Frontal cortex (tissue), 4 donors: Measurements from ENCODE around the gene CCDC28A. TPM values are rescaled to one million over a fixed set of nuclear protein-coding genes. Genes with fewer than 3 reads are reported as not detected.

ENCODE experiments used
- DNase-seq, 2 donors: peaks; one replicate each; pipeline ENCODE4 v3.0.0; 2012; ENCODE audit warnings: low spot score in 2 of 2
- FAIRE-seq: peaks from 2 replicates; lab custom pipeline; 2012; peaks lifted over from hg19 to GRCh38; lab: Jason Lieb, UNC
- total RNA-seq: library from RNA; depleted of rRNA; stranded (reverse); fragments of >200 nt; gene quantifications from one replicate; pipeline ENCODE4 v1.2.3, GENCODE V29; 2014
- donor health status: control.
- donor health status: control.
- donor health status: control.

The CCDC28A gene
- total RNA-seq, 1 donor from 2014 or later: 8.6 TPM

DNA sequence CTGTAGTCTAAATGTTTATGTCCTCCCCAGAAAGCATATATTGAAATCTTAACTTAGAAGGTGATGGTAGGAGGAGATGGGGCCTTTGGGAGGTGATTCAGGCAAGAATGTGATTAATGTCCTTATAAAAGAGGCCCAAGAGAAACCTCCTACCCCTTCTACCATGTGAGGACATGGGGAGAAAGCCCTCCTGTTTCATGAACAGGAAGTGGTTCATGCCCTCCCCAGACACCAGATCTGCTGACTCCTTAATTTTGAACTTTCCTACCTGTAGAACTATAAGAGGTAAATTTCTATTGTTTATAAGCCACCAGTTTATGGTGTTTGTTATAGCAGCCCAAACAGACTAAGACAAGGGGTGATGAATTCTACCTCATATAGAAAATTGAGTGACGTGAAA lies 13.6 kb downstream of the CCDC28A start:
- DNase-seq (no peak), FAIRE-seq (no peak)

DNA sequence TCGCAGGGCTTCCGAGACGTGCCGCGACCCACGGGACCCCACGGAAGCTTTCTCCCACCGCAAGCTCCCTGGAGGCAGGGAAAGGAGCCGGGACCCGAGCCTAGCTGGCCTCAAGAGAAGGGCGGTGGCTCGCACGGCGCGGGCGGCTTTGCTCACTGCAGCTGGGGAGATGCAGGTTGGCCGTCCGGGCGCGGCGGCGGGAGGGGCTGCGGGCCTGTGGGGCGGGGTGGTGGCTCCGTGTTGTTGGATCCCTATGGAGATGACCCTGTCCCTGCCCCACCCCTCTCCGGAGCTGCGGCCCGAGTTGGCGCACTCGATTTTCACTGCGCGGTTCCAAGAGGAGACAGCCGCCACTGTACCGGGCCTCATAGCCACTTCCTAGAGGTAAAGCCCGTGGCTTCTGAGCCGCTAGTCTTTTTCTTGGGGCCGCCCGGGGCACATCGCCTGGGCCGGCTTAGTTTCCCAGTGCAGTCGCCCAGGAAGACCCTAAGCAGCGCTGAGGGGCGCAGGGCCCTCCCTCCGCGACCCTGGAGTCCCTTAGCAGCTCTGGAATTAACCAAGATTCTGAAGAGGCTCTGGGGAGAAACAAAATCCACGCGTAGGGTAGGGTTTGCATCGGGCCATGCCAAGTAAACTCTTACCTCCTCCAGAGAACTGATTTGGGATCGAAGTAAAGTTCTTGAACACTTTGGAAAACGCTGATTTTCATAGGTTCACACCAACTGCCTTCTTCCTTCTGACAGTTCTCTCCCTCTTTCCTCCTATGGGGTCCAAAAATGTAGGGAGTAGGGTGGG lies 22.4 kb downstream of the CCDC28A start, which contains the start of gene ECT2L:
TSS of gene ECT2L (plus strand) at position 279 of the 795 bp plus-strand sequence. CDS start 17,188 bp downstream, outside the sequence.
- FAIRE-seq (no peak), DNase-seq (no peak)

DNA sequence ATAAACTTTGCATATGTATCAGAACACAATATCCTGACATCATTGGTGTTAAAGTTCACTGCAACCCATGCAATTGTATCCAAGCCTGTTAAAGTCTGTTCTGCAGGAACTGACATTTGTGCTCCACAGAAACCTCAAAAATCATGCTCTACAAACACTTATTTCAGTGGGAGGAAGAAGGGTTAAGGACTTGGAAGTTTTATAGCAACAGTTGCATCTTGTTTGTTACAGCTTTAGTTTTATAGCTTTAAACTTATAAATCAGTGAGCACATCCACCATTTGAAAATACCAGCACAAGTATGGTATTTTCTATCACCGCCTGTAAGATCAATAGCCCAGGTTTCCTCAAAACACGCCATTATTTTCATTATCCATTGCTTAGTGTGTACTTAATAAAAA lies 23.2 kb downstream of the CCDC28A start:
- DNase-seq (no peak), FAIRE-seq (no peak)

DNA sequence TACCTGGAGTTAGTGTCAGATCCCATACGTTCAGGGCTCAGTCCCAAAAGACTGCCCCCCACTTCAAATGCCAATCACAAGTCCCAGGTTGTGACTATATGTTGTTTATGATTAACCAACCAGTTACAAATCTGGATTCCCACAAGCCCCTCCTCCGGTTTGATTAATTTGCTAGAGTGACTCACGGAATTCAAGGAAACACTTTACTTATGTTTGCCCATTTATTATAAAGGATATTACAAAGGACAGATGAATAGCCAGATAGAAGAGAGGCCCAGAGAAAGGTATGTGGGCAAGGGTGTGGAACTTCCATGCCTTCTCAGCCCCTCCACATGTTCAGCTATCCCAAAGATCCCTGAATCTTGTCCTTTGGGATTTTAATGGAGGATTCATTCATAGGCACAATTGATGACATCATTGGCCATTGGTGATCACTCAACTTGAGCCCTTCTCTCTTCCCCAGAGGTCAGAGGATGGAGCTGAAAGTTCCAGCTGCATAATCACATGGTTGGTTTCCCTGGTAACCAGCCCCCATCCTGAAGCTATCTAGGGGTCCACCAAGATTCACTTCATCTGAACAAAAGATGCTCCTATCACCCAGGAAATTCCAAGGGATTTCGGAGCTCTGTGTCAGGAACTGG lies 24.4 kb downstream of the CCDC28A start:
- DNase-seq: no peak
- FAIRE-seq: no peak

DNA sequence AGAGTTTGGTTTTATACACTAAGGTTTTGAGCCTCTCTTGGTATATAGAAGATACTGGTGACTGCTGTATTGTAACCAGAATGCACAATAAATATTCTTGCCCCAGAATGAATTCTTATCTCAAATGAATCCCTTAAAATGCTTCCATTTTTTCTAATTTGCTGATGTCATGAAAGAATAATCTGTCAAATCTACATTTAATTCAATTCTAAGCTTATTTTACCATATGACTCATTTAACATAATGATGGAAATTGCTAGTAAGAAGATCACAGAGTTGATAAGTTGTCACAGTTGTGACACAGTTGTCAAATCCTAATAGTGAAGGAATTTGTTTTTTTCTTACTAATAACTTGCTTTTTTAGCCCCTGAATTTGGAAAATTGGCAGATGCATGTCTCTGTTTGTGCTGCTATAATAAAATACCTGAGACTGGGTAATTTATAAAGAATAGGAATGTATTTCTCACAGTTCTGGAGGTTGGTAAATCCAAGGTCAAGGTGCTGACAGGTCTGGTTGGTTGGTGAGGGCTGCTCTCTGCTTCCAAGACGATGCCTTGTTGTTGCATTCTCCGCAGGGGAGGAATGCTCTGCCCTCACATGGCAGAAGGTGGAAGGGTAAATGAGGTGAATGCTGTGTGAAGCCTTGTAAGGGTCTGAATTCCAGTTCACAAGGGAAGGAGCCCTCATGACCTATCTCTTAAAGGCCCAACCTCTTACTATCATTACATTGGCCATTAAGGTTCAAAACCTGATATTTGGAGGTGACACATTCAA lies 27.0 kb downstream of the CCDC28A start:
- FAIRE-seq: no peak
- no peak for DNase-seq

DNA sequence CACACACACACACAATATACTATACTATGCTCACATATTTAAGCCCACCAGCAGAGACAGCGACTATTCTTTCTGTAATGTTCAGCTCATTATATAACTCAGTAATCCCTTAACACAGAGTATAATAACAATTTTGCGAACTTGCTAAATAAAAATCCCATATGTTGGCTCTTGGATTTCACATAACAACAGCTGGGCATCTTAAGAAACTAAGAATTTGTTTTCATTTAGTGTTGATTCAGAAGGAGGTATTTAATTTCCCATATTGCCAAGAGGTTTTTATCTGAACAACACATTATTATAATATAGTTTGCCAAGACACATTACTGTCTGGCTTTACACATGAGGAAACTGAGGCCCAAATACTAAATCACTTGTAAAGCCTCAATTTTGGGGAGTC lies 29.8 kb downstream of the CCDC28A start:
- DNase-seq: no peak
- no peak for FAIRE-seq

DNA sequence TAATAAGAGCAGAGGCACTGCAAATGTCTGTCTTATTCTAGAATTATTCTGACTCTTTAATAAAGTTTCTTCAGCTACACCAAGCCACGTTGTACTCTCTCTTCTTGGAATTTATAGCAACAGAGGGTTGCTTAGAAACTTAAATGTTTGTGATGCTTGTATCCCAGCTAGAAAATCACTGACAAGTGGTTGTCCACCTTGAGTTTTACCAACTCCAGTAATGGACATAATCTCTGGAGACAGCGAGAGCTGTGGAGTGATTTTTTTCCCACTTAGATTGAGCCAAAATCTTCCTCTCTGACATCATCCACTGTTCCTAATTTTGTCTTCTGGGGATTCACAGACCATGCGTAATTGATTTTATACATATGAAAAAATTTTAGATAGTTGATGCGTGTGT lies 30.3 kb downstream of the CCDC28A start:
- DNase-seq: no peak
- no peak for FAIRE-seq

DNA sequence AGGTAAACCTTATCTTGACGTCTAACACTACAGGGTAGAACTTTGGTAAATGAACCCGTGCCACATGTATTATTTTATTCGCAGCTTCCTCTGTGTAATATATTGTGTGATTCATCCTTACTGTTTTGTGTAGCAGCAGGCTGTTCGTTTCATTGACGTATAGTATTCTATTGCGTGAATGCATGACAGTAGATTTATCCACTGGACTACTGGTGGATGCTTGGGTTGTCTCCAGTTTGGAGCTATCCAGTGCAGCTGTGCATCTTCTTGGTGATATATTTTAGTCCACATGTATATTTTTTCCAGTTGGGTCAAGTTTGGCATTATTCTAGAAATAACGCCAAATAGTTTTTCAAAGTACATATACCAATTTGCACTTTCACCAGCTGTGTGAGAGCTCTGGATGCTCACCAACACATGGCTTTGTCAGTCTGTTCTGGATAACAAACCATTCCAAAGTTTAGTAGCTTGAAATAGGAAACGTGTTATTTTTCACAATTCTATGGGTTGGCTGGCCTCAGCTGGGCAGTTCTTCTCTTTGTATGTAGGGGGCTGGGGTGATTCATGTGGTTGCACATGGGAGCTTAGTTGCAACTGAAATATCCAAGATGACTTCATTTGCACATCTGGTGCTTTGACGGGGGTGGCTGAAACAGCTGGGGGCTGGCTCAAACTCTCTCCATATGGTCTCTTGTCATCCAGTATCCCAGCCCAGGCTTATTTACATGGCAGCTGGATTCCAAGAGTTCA lies 31.6 kb downstream of the CCDC28A start:
- no peak for DNase-seq
- no peak for FAIRE-seq

DNA sequence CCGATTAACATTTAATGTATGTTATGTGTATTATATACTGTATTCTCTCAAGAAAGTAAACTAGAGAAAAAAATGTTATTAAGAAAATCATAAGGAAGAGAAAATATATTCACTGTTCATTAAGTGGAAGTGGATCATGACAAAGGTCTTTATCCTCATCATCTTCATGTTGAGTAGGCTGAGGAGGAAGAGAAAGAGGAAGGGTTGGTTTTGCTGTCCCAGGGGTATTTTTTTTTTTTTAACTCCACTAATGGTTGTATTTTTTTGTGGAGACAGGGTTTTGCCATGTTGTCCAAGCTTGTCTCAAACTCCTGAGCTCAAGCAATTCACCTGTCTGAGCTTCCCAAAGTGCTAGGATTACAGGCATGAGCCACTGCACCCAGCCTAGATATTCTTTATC lies 33.3 kb downstream of the CCDC28A start:
- DNase-seq (no peak), FAIRE-seq (no peak)

DNA sequence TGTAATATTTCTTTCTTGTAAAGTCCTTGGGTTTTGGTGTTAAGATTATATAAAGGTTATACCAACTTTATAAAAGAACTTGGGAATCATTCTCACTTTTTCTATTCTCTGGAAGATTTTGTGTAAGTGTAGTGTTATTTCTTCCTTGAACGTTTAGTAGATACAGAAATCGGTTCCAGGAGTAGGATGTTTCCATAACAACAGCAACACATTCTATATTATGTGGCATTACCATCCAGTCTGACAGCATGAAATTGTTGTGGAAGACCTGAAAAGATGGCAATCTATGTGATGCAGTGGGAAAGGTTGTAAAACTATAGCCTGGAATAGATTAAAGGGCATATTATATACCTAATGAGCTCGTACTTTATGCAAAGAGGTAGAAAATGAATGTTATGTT lies 36.1 kb downstream of the CCDC28A start:
- FAIRE-seq (no peak), DNase-seq (no peak)

DNA sequence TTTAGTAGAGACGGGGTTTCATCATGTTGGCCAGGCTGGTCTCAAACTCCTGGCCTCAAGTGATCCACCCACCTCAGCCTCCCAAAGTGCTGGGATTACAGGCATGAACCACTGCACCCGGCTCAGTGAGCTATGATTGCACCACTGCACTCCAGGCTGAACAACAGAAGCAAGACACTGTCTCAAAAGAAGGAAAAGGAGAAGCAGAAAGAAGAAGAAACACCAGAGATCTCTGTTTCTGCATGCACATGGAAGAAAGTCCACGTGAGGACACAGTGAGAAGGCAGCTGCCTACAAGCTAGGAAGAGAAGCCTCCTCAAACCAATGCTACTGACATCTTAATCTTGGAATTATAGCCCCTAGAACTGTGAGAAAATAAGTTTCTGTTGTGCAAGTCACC lies 38.3 kb downstream of the CCDC28A start:
- FAIRE-seq (no peak), DNase-seq (no peak)

DNA sequence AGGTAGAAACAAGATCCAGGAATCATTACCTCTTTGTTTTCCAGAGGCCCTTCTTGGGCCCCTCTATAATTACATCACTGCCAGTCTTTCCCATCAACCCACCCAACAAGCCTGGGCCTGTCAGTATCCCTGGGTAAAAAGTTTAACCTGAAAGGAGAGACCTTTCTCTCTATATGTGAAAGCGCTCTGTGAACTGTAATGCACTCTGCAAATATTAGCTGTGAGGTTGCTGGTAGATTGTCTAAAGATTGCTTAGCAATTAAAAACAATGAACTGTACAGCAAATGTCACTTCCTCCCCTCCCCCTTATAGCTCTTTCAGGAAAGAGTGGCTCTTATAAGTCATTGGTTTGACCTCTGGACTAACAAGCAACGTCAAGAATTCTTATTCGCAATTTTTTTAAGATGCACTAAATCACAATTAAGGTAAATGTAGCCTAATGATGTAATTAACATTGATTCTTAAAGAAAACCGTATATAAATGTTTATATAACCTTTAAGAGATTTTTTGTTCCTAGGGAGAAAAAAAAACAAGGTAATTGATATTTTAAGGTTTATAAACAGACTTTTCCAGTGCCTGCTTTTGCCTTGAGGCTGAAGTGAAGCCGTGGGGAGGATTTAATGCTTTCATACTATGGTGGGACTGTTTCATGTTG lies 40.7 kb downstream of the CCDC28A start:
- FAIRE-seq: no peak
- no peak for DNase-seq

DNA sequence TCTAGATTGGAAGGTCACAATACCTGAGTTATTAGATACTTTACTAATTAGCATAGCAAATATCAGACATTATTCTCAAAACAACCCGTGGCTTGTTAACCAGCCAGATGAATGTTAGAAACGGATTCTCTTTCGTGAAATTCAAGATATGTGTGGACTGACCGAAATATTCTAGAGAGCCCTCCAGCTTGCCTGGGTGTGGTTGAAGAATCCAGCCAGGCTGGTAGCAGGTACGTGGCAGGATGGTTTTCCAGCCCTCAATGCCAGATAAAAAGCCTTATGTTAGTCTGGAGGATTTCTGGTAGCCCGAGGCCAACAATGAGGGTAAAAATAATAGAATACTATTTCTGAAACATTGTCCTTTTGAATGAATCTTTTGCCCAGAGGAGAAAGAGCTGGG lies 41.7 kb downstream of the CCDC28A start:
- no peak for FAIRE-seq
- DNase-seq: no peak

DNA sequence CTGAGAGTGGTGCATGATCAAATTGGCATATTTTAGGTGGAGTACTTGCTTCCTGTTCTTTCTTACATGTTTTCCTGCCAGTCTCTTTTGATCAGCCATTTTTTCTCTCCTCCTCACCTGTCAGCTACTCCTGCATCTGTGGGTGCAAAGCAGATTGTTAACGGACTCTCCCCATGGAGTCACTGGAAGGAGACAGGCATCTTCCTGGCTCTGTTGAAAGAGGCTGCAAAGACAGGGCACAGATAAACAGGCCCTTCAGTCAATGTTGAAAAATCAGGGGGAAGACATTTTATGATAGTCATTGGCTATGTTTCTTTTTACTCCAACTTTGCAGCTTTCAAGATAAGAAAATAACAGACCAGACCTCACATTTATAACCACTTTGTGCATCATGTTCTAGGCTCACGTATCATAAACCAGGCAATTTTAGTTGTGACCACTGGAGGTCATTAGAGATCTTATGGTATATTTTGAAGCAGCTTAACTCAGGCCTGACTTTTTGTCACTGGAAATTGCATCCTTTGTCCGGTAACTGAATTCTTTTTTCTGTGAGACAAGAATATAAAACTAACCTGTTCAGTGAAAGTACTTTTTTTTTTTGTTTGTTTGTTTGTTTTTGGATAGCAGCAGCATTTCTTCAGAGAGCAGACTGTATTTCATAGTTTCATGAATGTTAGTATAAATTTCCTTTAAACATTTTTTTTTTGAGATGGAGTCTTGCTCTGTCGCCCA lies 42.4 kb downstream of the CCDC28A start:
- DNase-seq (peak in 1 of 2 donors; percentile 52), FAIRE-seq (peak; percentile 86)

DNA sequence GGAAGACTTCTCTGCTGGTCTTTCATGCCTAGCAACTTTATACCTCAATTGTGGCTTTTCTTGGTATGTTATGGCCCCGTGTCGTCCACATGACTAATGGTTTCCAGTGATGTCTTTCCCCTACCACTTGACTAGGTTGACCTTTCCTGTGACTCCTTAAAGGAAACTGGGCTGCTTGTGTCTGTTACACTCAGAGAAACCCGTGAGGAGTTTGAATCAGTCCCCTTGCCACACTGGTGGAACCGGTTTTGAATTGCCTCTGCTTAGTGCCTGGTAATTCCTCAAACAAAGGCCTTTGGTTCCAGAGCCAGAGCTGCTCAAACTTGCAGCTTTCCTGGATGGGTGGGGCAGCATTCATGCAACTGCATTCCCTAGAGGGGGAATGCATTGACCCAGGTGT lies 44.2 kb downstream of the CCDC28A start:
- no peak for DNase-seq
- FAIRE-seq: no peak

DNA sequence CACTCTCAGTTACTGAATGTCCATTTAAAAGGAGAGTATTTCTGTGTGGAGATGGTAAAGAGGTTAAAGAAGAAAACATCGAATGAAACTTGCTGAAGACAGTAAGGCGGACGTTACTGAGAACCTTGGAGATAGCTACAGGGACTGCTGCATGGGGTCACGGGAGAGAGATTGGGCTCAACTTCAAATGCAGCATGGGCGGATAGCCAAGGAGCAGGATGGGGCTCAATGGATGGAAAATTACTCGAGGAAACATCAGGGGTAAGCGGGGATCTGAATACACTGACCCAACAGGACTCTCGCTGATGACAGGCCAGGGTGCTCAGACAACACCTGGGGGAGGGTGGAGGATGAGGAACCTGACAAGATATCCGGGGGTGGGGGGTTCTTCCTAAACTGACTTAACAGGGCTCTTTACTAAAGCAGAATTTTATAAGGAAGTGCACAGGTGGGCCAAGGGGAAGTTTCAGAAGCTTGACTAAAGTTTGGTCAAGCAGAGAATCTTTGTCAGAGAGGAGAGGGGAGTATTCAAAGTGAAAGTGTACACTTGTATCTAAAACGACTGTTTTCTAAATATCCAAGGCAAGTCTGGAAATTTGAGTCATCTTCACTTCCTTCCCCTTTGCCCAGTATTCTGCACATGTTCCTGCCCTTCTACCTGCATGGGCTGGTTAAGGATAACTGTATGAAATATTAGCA lies 45.1 kb downstream of the CCDC28A start:
- no peak for FAIRE-seq

DNA sequence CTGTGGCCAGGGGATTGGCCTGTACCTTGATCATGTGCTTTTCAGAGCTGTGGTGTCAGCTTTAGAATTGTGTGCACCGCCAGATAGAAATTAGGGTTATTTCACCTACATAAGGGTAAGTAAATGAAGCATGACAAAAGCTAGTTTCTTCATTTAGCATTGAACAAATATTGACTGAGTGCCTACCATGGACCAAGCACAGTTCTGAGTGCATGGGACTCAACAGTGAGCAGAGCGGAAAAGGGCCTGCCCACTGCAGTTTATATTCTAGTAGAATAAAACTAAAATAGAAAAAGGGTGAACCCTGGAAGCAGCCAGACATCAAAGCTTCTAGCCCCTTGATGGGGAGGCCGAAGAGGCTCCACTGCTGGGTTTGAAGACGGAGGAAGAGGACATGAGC lies 48.0 kb downstream of the CCDC28A start:
- no peak for DNase-seq
- FAIRE-seq: no peak

More for the DNA sequence above, 45.1 kb downstream of the CCDC28A start:
- DNase-seq: no peak

DNA sequence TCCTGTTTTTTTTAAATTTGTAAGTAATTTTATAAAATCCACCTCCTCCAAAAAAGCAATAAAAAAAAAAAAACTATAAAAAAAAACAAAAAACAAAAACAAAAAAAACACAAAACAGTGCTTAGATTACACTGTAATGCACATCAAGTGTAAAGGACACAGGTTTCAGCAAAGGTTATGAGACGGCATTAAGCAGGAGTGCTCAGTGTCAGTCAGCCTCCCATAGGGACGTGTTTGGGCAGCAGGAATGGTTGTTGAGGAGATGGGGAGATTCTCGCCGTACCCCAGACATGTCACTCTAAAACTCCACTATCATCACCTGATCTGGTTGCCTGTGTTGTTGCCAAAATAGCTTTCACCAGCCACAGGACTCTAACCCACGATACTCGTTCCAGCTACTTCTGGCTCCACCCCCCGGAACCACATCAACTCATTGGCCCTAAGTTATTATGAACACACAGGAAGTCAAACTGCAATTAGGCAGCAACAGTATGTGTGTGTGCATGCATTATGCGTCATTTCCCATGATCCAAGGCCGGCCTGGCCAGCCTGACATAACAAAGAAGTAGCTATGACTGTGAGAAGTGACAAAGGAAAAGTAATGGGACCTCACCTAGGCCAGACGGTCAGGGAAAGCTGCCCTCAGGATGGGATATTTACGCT lies 51.0 kb downstream of the CCDC28A start:
- FAIRE-seq (no peak), DNase-seq (no peak)
